Measurements from ENCODE around the gene GTF2H2C.
"Not testable (repeated sequence)": the region's sequence is repeated elsewhere in the genome, so short reads cannot be mapped to it uniquely, and the experiment has no call there.

- not testable (repeated sequence) for TF ChIP-seq CTCF (IDR thresholded peaks at IDR 0.05; ENCODE audit: low read depth, low read length, poor library complexity, severe bottlenecking); EZH2phosphoT487 (IDR thresholded peaks at IDR 0.05; ENCODE audit: borderline replicate concordance, low read length)
Measured at GRCh38 chr5:69596114-69596840, 36.3 kb downstream of the GTF2H2C start.
